NCI-H1105 treated with DMSO at 0.1 percent for 48 hours (cell line): Measurements from ENCODE around the gene ANXA7.
A peak's percentile ranks its signal among the peaks of the same experiment; 100 is the strongest.

Experiments used
- DNase-seq: peaks from one replicate; lab custom pipeline; 2025; lab: John Stamatoyannopoulos, UW

ANXA7 gene

DNA sequence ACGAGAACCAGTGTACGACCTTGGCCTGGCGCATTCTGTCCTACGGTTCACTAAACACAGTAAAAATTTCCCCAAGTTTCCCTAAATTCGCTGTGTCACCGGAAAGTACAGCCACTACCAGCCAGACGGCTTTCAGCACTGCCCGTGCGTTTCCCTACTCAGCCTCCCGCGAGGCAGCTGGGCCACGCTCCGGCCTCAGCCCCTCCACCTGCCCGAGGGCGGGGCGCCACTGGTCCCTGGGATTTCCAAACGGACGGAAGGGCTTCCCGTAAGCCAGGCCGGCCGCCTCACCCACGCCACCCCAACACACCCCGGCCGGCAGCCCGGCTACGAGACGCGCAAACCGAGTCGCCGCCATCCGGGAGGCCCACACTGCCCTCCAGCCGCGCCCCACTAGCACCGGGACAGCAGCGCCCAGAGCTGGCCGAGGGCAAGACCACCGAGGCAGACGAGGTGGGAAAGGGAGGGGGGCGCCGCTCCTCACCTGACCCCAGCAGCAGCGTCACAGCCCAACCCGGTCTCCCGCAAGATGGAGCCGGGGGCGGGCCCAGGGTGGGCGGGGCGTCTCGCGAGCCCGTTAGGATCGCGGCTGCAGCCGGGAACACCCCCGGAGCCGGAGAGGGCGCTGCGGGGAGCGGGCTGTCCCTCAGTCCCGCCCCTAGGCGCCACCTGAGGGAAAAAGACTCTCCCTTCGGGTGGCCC is at the start of gene ANXA7:
TSS of gene ANXA7 (minus strand) at position 531 of the 702 bp plus-strand sequence. CDS start 13,202 bp downstream, outside the sequence.
- peak; percentile 72 for DNase-seq

DNA sequence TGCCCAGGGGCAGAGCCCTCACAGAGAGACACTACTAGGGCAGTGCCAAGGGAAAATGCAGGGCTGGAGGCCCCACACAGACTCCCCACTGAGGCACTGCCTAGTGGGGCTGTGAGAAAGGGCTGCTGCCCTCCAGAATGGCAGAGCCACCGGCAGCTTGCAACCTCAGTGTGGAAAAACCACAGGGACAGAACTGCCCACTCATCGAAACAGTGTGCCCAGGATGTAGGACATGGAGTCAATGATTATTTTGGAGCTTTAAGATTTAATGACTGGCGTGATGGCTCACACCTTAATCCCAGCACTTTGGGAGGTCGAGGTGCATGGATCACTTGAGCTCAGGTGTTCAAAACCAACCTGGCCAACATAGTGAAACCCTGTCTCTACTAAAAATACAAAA is 47.0 kb upstream of the ANXA7 start:
- no peak for DNase-seq

DNA sequence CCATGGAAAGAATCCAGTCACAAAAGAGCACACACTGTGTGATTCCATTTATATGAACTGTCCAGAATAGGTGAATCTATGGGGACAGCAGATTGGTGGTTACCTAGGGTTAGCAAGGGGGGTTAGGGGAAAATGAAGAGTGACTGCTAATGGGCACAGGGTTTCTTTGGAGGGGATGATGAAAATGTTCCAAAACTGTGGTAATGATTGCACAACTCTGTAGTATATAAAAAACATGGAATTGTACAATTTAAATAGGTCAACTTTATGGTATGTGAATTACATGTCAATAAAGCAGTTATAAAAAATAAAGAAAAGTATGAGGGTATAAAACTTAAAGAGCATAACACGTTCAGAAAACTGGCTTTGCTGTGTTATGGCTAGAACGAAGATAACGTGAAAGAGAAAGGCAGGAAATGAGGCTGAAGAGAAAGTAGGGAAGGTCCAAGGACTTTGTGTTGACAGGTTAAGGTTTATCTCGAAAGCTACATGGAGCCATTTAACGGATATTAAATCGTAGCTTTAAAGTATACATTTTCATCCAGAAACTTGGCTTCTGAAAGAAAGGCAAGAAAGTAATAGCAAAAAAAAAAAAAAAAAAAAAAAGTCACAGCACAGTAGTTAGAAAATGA is 45.9 kb upstream of the ANXA7 start:
- DNase-seq: no peak

DNA sequence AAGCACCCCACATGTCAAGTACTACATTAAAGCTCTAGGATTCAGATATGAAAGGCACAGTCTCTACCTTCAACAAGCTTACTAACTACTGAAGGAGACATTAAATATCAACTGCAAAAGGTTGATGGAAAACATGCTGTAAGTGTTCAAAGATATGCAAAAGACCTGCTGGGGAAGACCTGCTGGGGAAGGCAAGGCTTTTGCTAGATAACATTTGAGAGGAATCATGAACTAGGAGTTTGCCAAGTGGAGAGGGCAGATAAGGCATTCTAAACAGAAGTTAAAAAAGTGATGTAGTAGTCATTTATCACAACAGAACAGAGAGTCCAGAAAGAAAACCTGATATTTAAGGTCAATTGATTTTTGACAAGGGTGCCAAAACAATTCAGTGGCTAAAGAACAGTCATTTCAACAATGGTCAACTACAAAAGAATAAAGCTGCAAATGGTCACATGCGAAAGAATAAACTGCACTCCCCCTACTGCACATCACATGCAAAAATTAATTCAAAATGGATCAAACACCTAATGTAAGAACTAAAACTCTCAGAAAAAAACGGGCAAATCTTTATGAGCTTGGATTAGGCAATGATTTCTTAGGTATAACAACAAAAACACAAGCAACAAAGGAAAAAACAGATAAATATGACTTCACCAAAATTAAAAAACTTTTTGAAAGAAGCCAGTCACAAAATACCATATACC is 42.5 kb upstream of the ANXA7 start:
- no peak for DNase-seq

DNA sequence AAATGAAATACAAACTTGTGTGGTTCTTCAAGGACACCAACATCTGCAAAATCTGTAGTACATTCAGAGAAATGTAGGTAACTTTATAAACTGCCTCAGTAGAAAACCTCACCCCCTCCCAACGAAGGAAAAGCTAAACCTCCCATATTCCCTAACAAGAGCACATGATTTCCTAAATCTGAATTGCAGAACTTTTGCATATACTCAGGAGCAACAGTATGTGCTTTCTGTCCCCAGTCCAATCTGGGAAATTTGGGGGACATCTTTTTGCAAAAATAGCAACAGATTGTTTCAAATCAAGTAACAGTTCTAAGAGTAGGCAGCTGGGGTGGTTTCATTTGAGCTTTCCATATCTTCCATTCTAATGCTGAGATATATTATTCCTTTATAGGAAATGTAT is 35.3 kb upstream of the ANXA7 start:
- no peak for DNase-seq

DNA sequence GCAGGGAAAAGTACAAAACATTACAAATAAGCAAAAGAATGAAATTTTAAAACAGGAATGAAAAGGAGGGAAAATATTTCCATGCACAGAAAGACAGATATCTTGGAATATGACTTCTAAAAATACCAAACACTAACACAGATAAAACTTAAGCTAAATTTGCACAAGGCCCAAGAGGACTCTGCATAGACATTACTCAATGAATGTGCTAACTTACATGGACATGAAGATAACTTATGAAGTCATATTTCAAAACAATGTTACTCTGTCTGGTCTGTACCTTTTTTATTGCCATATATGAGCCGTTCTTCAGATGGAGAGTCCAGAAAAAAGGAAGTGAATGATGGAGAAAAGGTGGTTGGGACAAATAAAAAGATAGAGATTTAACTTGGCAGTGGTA is 34.5 kb upstream of the ANXA7 start:
- DNase-seq: no peak

DNA sequence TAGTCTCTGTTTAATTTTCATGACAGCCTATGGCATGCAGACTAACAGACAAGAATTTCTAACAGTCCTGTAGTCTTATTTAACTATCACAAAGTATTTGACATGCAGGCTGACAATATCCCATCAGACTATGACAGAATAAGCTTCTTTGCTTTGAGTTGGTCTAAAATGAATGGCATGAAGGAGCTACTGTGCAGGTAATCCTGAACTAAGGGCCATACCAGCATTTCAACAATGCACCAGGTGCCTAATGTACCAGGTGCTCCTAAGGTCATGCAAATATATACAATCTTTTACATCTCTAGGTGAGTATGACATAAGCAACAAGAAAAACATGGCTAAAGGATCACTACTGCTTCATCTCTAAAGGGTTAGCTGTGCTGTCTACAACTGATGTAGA is 33.1 kb upstream of the ANXA7 start:
- DNase-seq: no peak

DNA sequence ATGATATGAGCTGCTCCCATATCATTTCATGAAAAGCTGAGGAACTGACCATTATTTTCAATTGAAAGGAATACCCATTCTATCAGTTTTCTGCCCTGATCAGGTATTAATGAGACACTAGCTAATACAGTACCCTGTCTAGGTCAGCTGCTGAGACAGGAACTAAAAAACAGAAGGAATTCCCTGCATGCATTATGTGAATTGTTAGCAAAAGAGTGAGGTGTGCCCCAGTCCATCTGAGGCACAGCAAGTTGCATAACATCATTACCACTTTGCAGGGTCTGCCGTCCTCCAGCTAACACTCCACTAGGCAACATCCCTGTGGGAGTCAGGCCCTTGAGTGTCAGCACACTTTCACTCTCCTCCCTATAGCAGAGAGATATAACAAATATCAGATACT is 30.6 kb upstream of the ANXA7 start:
- no peak for DNase-seq

DNA sequence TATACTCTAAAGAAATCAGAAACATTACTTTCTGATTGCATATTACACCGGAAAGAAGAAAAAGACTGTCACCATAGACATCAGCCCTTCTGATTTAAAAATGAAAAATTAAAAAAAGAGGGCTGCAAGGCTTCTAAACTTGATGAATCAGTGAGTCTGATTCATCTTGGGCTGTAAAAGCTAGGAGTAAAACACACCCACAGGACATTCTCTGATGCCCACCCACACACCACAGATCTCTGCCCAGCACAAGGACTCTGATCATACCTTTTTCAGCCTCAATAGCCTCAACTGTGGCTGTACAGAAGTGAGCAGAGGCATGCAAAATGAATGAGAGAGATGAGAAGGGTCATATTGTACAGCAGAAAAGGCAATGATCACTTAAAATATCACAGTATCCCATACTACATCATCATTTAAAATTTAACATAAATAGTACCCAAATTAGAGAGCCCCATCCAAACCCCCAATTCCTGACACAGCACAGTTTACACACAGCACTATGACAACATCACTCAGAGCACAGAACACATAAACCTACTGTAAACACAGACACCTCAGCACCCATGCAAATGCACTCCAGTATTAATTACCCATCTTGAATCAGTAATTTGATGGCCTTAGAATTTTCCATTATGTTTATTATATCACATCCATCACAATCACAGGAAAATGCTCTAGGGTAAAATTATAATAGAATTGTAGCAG is 25.9 kb upstream of the ANXA7 start:
- no peak for DNase-seq

DNA sequence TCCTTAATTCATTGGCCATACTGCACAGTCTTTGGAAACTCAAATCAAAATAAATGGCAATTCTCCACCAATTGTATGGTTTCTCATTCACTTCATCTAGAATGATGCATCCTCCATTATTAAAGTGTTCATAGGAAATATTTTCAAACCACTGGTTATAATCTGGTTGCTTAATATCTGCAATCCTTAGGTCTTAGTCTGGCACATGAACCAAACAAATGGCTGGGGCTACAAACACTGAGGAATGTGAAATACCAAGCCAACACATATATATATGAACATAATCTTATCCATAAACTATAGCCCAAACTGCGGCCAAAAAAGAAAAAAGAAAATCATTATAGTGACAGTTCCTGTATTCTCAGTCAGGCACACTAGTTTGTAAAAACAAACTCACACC is 25.2 kb upstream of the ANXA7 start:
- DNase-seq: no peak

DNA sequence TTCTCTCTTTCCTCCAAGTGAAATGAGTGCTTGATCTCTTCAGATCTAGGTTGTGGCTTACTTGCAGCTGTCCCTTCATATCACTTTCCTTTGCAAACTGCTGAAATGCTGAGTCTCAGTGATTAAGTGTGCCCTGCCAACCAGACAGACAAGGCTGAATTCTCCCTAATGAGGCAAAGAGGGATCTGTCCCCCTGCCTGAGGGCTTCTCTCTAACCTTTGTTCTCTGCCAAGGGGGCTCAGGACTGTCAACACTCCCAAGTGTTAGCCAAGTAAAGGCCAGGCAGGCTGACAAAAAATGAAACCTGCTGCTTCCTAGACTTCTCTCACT is 19.6 kb upstream of the ANXA7 start, which contains the start of gene MSS51:
TSS of gene MSS51 (minus strand) at position 24 of the 330 bp plus-strand sequence. CDS start 5,277 bp downstream, outside the sequence.
- DNase-seq: no peak

DNA sequence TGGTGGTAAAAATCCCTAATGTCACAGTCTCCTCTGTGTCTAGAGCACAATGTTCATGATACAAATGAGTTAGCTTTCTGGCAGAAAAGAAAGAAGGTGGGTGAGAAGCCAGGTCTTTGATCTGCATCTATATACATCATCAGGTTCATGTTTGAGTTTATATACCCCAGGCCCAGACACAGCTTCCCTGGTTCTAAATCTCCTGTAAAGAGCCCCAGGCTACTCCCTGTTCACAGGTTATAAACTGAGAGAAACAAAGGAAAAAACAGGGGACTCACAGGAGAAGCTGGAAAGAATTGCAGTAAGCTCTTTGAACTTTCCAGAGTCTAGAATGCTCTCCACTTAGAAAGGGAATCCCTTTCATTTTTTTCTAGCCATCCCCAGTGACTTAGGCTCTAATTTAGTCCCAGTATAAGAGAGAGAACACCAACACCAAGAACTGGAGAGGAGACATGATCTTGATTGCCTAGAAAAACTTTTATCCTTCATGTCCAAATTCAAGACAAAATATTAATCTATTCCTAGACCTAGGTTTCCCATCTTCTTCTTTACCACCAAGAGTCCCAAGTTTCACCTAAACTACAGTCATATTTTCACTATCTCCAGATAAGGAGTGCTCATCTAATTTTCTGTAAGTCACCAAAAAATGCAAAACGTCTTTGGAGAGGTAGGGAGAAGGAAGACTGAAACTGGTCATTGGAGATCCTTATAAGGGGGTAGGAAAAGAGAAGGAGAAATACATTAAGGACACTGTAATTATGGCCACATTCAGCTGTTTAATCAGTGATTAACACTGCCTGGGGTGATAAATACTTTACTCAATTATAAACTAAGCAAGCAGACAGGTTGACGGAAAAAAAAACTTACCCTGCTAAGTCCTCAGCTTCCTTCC is 19.0 kb upstream of the ANXA7 start:
- no peak for DNase-seq

DNA sequence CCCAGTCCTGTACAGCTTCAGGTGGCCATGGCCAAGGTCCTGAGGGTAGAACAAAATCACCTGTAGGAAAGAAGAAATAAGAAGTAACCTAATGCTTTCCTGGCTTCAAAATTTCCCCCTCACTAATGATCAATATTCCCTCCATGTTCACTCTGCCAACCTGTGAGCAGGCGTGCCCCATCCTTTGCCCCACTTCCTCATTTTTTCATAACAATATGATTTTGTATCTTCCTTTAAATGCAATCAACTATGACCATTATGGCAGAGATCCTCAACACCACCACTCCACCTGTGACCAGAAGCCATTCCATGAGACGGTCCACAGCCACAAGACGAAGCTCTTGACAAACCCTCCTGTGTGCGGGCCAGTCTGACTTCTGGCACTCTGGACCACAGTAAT is 12.5 kb upstream of the ANXA7 start:
- DNase-seq: no peak

DNA sequence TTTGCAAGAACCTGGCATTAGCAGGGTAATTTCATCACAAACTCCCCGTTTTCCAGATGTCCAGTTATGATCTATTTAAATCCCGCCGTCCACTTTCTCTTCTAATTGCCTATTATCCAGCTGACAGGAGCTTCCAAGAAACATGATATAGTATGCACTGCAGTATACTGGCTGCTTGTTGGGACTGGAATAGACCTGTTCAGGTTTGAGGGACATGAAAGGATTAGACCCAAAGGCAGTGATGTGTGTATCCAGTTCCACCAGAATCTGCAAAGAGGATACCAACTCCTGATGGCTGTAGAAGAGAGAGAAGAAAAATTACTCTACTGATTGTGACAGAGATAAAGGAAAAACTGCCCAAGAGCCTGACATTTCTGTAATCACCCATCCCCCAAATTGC is 10.6 kb upstream of the ANXA7 start:
- DNase-seq: no peak

DNA sequence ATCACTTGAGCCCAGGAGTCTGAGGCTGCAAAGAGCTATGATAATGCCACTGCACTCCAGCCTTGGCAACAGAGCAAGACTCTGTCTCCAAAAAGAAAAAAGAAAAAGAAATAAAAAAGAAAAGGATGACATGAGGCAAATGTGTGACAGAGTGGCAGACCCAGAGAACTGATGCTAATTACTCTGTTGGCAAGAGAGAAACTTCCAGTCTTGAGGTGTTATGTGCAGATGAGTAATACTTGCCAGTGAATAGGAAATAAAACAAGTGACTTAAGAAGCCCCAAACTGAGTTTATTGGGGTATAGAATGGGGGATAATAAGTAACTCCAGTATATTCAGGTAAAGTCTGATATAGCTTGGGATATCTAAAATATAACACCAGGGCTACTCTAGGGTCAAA is 9.5 kb upstream of the ANXA7 start:
- no peak for DNase-seq

DNA sequence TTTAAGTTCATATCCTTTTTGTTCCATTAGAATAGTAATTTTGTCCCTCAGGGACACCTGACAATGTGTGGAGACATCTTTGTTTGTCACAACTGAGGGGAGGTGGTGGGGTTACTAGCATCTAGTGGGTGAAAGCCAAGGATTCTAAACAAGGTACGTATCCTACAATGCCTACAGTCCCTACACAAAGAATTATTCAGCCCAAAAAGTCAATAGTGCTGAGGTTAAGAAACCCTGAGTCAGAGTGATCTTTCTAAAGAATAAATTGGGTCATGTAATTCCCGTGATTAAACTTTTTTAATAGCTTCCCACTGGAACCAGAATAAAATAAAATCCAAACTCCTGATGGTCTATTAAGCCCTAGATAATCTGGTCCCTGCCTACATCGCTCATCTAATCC is 2.7 kb upstream of the ANXA7 start:
- DNase-seq: no peak

DNA sequence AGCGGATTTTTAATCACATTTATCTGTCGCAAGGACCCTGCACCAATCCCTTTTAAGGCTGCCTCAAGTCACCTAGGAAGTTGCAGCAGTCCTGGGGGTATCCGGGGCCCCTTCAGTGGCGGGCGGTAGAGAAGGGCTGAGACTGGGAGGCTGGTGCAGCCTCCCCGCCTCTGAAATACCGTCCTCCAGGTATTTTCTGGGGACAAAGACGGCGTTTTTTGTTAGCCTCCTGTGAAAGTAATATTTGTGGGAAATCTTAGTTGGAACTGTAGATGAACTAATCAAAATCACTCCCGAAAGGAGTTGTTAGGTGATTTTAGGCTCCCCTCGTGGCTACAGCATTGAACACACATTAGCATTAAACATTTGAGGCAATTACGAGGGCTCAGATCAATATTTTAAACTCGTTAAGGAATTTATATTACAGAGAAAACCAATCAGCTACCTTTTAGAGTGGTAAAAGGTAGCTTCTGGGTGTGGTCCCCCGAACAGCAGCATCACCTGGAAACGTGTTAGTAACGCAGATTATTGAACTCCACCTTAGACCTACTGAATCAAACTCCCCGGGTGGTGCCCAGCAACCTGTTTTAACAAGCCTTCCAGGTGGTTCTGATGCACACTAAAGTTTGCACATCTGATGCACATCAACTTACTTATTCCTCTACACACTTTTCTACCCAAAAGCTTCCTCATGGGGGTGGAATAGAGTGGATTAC is 530 bp upstream of the ANXA7 start:
- DNase-seq: peak; percentile 15

DNA sequence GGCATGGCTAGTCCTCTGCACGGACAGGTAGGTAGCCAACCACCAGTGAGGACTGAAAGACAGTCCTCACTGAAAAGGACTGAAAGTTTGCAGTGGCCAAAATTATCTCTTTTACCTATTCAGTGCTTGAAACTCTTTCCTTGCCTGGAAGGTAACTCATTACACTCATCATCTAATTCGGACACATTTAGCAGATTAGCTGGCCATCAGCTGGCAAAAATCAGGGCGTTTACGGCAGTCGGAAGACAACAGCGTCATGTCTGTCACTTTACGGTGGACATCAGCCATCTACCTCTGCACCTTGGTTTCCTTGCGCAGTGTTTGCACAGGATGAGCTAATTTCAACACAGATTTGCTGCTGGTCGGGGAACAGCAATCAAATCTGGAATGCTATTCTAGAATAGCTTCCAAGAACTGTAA is 740 bp downstream of the ANXA7 start:
- peak; percentile 44 for DNase-seq

DNA sequence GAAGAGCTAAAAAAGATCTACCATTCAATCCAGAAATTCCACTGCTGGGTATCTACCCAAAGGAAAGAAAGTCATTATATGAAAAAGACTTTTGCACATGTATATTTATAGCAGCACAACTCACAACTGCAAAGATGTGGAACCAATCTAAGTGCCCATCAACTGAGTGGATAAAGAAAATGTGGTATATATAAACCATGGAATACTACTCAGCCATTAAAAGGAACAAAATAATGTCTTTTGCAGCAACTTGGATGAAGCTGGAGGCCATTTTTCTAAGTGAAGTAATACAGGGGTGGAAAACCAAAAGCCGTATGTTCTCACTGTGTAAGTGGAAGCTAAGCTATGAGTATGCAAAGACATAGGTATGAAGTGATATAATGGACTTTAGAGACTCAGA is 3.0 kb downstream of the ANXA7 start:
- no peak for DNase-seq

DNA sequence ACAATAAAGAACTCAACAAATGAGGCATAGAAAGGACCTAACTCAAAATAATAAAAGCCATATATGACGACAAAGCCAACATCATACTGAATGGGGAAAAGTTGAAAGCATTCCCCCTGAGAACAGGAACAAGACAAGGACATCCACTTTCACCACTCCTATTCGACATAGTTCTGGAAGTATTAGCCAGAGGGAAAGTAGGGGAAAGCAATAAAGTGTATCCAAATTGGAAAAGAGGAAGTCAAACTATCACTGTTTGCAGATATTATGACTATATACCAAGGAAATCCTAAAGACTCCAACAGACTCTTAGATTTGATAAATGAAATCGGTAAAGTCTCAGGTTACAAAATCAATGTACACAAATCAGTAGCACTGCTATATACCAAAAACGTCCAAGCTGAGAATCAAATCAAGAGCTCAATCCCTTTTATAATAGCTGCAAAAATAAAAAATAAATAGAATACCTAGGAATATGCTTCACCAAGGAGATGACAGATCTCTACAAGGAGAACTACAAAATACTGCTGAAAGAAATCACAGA is 4.8 kb downstream of the ANXA7 start:
- DNase-seq: no peak

DNA sequence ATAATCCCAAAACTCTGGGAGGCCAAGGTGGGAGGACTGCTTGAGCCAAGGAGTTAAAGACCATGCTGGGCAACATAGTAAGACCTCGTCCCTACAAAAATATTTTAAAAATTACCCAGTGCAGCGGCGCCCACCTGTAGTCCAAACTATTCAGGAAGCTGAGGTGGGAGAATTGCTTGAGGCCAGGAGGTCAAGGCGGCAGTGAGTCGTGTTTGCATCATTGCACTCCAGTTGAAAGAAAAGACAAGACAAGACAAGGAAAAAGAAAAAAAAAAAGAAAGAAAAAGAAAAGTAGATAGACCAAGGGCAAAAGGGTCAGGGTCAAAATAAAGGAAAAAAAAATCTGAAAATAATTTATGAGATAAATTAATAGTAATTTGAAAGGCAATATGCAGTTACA is 5.8 kb downstream of the ANXA7 start:
- no peak for DNase-seq
